ENCODE results near the gene USPL1.
"Not testable (repeated sequence)": the region's sequence is repeated elsewhere in the genome, so short reads cannot be mapped to it uniquely, and the experiment has no call there.

Gene USPL1

DNA sequence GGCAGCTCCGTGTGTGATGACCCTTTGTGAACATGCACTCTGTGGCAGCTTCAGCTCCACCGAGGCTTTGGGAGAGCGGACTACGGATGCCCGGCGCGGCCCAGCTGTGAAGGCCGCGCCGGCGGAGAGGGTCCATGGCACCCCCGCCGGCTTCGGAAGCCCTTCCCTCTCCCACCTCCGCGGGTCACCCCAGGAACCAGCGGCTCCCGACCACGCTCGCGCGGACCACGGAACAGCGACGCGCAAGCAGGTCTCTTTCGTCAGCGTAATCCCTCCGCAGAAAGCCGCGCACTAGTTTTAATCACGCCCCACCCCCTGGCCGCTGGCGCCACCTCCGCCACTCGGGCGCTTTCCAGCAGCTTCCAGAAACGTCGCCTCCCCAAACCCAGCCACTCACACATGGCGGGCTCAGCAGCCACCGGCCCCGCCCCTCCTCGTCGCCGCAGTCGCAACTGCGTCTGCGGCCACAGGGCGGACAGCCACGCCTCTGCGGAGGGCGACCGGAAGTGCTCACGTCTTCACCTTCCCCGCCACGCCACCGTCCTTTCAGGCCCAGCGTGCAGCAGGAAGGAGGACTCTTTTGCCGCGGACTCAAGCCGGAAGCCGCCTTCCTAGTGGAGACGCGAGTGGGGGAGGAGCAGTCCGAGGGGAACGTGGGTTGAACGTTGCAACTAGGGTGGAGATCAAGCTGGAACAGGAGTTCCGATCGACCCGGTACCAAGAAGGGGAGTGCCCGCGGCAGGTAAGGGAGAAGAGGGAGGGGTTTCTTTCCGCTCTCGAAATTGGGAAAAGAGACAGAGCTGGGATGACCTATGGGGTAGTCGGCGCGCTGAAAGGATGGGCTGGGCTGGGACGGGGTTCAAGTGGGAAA lies at the start of gene USPL1:
TSS of gene USPL1 (plus strand) at position 606 of the 871 bp plus-strand sequence. CDS start 3,221 bp downstream, outside the sequence.
- DNase-seq (ENCODE audit: low read depth) = peak; percentile 81

DNA sequence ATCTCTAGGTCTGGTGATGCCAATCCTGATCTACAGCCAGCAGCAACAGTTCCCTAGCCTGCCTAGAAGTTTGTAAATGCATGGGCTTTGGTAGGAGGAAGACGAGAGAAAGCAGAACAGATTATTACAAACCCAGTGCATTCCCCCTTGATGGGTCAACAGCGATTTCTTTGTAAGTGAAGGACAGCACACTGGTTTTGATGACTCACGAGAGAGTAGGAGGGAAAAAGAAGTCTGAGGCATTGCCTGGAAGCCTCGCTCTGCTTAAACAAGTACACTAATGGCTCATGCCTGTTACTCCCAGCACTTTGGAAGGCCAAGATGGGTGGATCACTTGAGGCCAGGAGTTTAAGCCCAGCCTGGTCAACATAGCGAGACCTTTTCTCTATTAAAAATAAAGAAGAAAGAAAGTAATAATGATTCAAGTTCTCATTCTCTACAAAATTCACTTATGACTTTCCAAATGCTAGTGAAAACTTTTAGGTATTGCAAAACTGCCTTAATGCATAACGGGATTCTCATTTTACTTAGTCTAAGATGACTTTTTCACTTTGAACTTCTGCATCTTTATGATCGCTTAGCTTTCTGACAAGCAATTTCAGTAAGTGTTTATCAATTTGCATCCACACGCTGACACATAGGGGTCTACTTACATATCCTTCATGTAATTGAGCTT lies 47.7 kb upstream of the USPL1 start:
- peak; percentile 39 for DNase-seq (ENCODE audit: low read depth)

DNA sequence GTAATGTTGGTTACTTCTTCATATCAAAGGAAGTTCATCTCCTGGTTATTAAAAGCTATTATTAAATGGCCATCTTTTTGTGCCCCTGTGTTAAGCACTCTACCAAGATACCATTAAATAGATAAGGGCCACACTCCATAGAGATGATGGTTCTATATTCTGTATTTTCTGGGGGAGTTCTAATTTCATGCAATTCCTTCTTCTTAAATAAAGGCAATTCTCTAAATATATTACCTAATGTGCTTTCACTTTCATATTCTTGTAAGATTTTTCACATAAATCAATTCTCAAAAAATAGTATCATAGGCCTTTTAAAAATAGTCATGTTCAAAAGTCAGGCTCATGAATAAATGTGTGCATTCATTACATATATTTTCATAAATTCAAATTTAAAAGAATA lies 47.0 kb upstream of the USPL1 start:
- DNase-seq (ENCODE audit: low read depth) = no peak

DNA sequence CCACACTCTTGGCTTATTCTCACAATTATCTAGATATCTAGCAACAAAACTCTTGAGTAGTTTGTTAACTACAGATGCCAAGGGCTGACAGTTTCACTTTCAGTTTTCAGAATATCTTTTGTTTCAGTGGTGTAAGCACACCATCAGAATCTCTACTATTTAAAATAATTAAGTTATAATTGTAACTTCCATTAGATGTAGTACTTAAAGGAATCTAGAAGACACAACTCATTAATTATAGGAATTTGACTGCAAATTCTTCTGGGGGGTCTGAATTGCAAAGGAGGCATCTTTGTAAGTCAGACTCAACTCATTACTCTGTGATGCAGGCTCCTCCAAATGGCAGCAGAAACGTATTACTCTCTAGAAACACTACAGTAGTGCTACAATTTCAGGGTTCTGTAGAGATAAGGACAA lies 44.9 kb upstream of the USPL1 start:
- DNase-seq (ENCODE audit: low read depth) = no peak

DNA sequence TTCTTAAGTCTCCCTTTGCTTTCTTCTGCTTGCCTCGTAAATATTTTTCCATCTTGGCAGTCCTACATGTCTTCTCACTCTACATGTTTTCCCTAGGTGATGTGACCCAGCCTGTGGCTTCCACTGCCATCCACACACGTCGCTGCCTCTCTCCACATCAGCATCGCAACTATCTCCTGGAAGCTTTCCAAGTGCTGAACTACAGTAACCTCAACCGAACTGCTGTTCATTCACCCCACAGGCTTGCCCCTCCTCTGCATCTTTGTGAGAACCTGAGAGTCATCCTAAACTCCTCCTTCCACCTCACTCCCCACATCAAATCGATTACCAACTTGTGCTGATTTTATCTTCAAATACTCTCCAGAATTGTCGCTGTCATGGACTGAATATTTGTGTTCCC lies 41.2 kb upstream of the USPL1 start:
- no peak for DNase-seq (ENCODE audit: low read depth)

DNA sequence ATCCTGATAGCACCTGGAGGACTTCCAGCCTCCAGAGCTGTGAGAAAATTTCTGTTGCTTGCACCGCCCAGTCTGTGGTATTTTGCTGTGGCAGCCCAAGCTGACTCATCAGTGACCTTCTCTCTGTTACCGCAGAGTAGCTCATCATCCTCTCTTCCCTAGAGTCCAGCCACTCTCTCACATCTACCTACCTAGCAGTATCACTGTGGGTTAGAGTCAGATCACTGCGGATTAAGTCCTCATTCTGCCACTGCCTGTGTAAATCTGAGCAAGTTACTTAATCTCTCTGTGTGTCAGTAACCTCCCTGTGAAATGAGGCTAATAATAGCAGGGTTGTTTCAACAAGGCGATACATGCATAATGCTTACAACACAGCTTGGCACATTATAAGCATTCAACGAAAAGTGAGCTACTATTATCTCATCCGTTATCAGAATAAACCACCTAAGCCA lies 40.3 kb upstream of the USPL1 start:
- no peak for DNase-seq (ENCODE audit: low read depth)

DNA sequence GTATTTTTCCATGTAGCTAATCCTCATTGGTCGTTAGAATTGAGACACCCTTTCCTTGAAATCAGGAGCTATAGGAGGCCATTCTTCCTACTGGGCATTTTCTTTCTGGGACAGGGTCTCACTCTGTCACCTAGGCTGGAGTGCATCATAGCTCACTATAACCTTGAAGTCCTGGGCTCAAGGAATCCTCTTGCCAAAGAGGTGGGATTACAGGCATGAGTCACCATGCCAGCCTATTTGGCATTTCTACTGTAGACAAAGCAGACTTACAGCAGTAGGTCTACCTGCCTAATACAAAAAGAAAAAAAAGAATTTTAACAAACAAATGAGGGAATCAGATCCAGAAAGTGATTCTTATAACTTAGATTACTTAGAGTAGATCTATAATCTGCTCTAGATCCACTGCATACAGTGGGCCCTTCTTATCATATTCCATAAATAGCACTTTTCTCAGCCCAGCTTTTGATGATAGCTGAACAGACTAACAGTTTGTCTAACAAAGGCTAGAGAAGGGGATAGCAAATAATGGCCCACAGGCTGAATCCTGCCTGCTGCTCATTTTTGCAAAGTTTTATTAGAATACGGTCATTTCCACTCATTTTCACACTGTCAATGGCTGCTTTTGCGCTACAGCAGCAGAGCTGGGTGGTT lies 36.7 kb upstream of the USPL1 start:
- DNase-seq (ENCODE audit: low read depth) = no peak

DNA sequence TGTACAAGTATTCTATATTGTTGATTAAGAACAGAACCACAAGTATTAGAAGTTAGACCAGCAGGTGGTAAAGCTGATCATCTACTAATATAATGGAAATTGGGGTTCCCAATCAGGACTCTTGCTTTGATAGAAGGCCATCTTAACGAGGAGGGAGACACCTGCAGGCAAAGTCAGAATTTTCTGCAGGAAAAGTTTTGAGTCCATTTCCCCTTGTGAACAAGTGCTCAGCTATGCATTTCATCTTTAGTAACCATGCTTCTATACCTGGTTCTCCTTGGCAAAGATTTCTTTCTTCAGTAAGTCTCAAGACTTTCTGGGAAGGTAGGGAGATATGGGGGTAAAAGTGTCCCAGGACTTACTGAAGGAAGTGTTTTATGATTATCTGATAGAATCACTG lies 36.1 kb upstream of the USPL1 start:
- DNase-seq (ENCODE audit: low read depth) = no peak

DNA sequence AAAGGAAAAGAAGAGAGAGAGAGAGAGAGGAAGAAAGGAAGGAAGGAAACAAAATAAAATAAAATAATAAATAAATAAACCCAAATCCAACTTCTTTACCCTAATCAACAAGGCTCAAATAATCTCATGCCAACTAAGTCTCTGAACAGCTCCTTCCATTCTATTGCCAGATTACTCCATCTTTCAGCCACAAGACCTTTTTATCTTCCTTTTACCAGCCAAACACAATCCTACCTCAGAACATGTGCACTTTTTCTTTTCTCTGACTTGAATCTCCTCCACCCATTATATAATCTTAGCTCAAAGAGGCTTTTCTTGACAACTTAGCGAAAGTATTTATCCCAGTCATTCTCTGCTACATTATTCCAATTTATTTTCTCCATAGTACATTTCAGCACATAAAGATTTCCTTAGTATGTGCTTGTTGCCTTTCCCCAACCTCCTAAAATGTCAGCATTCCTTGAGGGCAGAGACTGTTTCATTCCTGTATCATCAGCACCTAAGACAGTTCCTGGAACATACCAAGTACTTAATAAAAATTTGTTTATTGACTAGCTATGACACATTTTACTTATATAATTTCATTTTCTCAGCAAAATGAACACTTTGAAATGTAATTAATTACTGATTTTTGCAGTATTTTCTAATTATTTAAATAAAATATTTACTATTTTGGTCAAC lies 33.5 kb upstream of the USPL1 start:
- no peak for DNase-seq (ENCODE audit: low read depth)

DNA sequence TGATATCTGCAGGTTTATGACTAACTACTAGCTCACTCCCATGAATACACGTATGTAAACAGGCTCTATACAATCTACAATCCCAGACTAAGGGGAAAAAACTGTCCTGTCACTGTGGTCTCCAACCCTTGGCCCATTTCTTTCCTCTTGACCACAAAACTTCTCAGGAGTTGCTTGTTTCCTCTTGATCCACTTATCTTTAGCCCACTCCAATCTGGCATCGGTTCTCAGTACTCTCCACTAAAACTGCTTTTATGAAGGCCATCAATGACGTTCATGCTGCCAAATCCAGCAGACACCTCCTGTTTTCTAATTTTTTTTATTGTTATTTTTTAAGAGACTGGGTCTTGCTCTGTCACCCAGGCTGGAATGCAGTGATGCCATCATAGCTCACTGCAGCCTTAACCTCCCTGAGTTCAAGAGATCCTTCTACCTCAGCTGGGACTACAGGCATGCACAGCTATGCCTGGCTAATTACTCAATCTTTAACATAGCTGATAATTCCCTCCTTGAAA lies 31.9 kb upstream of the USPL1 start:
- no peak for DNase-seq (ENCODE audit: low read depth)

DNA sequence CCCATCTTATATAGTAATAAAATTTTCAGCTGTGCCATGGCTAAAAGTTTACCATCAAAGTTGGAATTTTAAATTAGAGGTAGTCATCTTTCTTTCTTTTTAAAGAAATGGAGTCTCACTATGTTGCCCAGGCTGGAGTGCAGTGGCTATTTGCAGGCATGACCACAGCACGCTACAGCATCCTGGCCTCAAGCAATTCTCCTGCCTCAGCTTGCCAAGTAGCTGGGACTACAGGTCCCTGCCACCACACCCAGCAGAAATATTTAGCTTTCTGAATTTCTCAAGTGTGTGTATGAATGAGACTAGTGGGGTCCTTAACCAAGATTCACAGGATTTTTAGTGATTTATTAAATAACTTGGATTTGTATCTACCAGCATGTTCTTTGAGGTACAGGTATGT lies 30.5 kb upstream of the USPL1 start:
- DNase-seq (ENCODE audit: low read depth) = no peak

DNA sequence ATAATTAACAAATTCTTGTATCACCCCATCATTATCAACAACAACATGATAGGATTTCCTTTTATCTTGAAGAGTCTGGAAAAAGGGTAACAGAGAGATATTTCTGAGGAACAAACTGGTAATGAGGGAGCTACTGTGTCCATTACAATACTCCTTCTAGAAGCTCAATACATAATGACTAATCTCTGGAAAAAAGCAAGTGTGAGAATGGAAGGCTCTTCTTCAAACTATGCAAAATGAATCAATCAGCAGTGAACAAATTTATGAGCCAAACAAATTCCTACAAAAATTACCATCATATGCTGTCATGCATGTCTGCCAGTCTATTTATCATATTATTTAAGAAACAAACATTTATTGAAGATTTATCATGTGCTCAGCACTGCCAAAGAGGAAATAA lies 30.0 kb upstream of the USPL1 start:
- DNase-seq (ENCODE audit: low read depth) = no peak

DNA sequence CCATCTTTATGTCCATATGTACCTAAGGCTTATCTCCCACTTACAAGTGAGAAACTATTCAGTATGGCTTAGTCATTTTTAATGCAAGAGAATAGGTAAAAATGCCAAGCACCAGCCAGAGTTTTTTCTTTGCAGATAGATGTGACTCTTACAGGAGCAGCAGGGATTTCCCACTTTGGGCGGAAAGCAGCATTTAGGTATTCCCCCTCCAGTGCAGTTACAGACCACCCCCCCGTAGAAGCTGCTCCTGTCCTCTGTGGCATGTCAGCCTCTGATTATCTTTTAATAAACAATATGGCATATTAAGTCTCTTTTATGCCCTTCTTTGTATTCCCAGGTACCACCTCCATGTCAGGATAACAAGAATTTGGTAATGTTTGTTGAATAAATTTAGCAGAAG lies 24.7 kb upstream of the USPL1 start:
- DNase-seq (ENCODE audit: low read depth) = no peak

DNA sequence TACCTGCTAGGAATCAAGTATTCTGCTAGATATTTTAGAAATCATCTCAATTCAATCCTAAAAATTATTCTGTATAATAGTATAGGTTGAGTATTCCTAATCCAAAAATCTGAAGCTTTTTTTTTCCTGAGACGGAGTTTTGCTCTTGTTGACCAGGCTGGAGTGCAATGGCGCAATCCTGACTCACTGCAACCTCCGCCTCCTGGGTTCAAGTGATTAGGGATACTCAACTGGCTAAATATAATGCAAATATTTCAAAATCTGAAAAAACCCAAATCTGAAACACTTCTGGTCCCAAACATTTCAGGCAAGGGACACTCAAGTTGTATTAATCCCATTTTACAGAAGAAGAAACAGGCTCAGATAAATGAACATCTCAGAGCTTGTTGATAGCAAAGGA lies 17.2 kb upstream of the USPL1 start:
- DNase-seq (ENCODE audit: low read depth) = no peak

DNA sequence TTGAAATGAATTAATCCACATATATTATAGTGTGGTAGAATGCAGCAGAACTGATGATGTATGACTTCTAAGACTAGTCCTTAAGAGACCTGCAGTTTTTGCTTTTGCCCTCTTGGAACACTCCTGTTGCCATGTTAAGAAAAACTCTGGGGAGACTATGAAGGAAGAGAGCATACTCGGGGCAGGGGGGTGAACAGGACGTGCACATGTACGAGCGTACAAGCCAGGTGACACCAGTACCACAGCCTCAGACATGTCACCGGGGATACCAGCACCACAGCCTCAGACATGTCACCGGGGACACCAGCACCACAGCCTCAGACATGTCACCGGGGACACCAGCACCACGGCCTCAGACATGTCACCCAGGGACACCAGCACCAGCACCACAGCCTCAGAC lies 15.9 kb upstream of the USPL1 start:
- no peak for DNase-seq (ENCODE audit: low read depth)

DNA sequence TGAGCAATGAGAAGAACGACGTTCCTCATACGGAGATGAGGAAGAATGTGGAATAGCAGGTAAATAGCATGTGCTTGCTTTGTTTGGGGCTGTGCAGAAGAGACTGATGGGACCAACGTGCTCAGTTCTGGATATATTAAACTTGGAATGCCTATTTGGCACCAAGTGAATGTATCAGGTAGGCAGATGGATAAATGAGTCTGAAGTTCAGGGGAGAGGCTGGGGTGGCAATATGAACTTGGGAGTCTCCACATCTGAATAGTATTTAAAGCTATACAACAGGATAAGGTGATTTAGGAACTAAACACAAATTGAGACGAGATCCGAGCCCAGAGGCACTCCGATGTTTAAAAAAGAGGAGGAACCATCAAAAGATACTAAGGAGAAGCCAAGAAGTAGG lies 12.7 kb upstream of the USPL1 start:
- DNase-seq (ENCODE audit: low read depth) = no peak

DNA sequence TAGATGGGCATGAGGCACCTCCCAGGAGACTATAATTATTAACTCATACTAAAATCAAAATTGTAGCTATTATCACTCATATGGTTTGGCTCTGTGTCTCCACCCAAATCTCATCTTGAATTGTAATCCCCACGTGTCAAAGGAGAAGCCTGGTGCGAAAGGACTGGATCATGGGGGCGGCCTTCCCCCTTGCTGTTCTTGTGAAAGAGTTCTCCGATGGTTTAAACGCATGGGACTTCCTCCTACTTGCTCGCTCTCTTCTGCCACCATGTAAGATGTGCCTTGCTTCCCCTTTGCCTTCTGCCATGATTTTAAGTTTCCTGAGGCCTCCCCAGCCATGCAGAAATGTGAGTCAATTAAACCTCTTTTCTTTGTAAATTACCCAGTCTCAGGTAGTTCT lies 10.5 kb upstream of the USPL1 start:
- not testable (repeated sequence) for DNase-seq (ENCODE audit: low read depth)

DNA sequence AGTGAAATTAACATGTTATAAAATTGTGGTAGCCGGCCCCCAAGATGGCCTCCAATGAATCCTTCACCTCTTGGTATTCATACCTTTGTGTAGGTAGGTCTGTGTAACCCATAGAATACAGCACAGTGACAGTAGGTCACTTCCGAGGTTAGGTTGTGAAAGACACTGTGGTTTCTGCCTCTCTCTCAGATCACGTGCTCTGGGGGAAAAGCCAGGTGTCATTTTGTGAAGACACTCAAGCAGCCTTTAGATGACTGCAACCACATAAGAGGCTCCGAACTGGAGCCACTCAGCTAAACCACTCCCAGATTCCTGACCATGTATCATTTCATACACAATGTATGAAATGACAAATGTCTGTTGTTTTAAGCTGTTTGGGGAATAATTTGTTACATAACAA lies 9.8 kb upstream of the USPL1 start:
- DNase-seq (ENCODE audit: low read depth) = no peak

DNA sequence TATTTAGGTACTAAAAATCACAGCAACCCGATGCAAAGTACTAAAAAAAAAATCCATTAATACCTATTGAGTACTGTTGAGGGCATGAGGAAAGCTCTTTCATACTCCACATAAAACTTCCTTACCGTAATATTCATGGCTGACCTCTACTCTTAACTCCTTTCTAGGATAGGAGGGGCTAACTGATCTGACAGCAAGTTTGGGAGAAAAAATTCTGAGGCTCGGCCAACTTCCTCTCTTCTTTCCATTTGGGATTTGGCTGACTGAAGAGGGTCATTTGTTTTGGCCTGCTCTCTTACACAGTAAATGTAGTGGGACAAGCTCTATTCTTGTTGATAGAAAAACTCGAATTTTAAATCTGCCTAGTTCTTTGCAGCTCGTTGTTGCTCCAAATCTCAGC lies 9.4 kb upstream of the USPL1 start:
- no peak for DNase-seq (ENCODE audit: low read depth)

DNA sequence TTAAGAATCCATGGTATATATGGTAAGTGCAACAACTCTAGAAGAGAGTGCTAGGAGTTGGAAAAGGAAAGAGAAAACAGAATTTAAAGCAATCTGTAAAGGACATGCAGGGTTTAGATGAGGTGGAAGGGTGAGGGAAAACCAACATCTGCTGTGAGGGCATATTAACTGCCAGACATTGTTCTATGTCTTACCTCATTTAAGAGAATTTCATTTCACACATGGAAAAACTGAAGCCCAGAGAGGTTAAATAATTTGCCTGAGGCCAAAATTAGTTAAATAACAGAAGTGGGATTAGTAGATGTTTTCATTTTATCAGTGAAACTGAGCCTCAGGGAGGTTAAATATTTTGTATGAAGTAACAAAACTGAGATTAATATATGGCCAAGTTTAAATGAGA lies 7.4 kb upstream of the USPL1 start:
- no peak for DNase-seq (ENCODE audit: low read depth)

DNA sequence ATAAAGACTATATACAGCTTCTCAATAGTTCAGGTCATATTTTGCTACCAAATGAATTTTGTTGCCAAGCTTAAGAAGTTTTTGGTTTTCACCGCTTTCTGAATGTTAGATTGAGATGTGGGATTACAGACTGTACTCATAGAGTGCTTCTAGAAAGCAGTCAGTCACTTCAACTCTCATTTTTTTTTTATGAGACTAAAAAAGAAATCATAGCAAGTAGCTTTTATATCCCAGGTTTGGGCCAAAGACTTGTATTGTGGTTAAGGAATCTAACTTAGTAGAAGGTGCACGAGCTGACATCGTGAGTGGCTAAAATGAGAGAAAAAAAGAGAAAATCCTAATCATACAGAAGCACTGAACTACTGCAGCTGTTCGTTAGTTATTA lies 2.2 kb upstream of the USPL1 start:
- DNase-seq (ENCODE audit: low read depth) = no peak

DNA sequence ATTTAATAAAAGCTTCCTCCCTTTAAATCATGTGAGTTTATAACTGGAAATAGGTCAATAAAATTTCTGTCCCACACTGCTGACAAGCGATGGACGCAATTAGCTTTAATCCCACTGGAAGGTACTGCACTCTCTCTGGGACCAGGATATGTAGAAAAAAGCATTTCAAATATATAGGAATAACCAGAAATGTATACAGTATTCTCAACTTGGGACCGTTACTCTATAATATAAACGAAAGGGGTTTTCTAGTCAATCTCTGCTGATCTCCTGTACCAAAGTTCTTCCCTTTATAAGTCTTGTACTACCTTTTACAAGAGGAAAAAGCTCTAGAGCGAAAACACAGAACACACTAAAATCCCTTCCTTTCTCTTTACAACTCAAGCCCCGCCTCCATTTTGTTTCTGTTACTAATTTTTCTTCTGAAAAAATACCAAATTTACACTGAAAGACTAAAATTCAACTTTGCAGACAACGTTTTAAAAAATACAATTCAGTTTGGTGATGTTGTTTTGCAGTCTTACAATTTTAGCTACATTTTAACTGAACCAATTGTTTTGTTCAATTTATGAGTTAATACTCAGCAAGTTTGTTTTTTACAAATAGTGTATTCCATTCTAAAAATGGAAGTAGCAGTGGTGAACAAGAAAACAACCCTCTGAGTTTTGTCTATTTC lies 1.7 kb upstream of the USPL1 start:
- no peak for DNase-seq (ENCODE audit: low read depth)
